Heart left ventricle (tissue), 13 donors: ENCODE measurements around the gene TTI1.

ENCODE experiments used
- POLR2A ChIP-seq, 2 donors: fragments of 450-650 bp; IDR thresholded peaks; one replicate each; pipeline ENCODE4 v1.6.1; 2017; ENCODE audit warnings: antibody characterized with exemption in 2 of 2, mild to moderate bottlenecking in 2 of 2, moderate library complexity in 2 of 2
- TF ChIP-seq, protein P1 (sequence below), 12 donors: fragments of 200-600 bp; sonication (generic) in 4 of 12; IDR thresholded peaks; one replicate each; pipeline versions ENCODE4 v1.5.0 to v1.8.0; 2018 to 2022; ENCODE audit warnings: antibody characterized with exemption in 12 of 12, mild to moderate bottlenecking in 5 of 12
- donor health status: ischemic (EF 13 %, LVEDD 7.1; RV severe dilation, severe dysfunction).
- donor health status: DM: no; HTN: yes; CAD: no.
- donor health status: DM: no; HTN: no; CAD: no.
- donor health status: ischemic (EF 25% LVEDD 6.9; RV normal size, moderate dysfunction).
- donor health status: ischemic (EF 25% LVEDD 5.7; RV mildly dilated, moderate dysfunction).
- donor health status: ischemic (EF 35%, LVEDD 5.7; RV mildly dilated, moderate dysfunction).
- donor health status: nonischemic (EF 11% LVEDD 7.7; RV severe dilation, severe dysfunction).
- donor health status: DM: yes; HTN: yes; CAD: no.
- donor health status: PGD.
- donor health status: ischemic (EF 29% LVEDD 5.4; RV normal size, mild dysfunction).
- donor health status: nonischemic (EF 23%, LVEDD 6.1; RV moderate dilation, normal function).

DNA sequence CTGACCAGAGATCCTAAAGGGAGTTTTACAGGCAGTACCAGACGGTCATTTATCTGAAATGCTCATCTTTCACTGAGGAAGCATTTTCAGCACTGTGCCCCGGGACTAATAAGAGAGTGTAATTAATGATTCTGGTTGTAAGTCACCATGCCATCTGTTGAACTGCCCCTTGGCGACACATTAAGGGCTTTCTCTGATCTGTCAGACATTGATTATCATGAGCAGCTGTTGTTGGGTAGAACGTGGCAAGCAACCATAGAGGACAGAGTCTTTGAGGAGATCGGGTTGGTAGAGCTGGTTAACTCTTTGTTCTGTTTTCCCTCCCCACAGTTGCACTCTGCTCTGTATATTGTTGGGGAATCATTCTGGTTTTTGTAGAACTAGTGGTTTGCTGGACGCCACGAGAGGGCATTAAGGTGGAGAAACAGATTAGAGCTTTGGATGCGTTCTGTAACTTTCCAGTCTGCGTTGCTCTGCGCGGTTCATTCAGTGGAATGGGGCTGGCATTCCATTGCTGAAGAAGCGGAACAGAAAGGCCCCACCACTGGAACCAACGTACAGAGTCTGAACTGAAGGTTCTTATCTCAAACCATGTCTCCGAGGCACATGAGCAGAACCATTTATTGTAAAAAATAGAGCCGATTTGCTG is 34.6 kb upstream of the TTI1 start:
- TF ChIP-seq, protein P1, sequence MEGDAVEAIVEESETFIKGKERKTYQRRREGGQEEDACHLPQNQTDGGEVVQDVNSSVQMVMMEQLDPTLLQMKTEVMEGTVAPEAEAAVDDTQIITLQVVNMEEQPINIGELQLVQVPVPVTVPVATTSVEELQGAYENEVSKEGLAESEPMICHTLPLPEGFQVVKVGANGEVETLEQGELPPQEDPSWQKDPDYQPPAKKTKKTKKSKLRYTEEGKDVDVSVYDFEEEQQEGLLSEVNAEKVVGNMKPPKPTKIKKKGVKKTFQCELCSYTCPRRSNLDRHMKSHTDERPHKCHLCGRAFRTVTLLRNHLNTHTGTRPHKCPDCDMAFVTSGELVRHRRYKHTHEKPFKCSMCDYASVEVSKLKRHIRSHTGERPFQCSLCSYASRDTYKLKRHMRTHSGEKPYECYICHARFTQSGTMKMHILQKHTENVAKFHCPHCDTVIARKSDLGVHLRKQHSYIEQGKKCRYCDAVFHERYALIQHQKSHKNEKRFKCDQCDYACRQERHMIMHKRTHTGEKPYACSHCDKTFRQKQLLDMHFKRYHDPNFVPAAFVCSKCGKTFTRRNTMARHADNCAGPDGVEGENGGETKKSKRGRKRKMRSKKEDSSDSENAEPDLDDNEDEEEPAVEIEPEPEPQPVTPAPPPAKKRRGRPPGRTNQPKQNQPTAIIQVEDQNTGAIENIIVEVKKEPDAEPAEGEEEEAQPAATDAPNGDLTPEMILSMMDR (IDR thresholded peaks at IDR 0.05) = no peak
- TF ChIP-seq POLR2A (IDR thresholded peaks at IDR 0.05) = no peak
